Hepatocyte (in vitro differentiated cells): Measurements from ENCODE around the gene PRKCA. TPM values are rescaled to one million over a fixed set of nuclear protein-coding genes. Genes with fewer than 3 reads are reported as not detected.

ENCODE experiments used
- DNase-seq: peaks from one replicate; pipeline ENCODE4 v3.0.0-alpha.2; 2016; ENCODE audit warnings: low spot score
- H2AFZ ChIP-seq: fragments of 200-600 bp; sonication (generic); 2 replicates; pipeline ENCODE4 v1.6.0; 2016; ENCODE audit warnings: antibody characterized with exemption, mild to moderate bottlenecking
- H3K27ac ChIP-seq: fragments of 200-600 bp; sonication (generic); 2 replicates; pipeline ENCODE4 v1.5.1; 2016; ENCODE audit warnings: mild to moderate bottlenecking
- H3K27me3 ChIP-seq: fragments of 200-600 bp; sonication (generic); 2 replicates; pipeline ENCODE4 v1.6.1; 2016
- H3K36me3 ChIP-seq: fragments of 200-600 bp; sonication (generic); replicated peaks from 2 replicates; pipeline ENCODE4 v1.5.1; 2016; ENCODE audit warnings: low read depth; ENCODE audit not compliant: insufficient read depth
- H3K4me1 ChIP-seq: fragments of 200-600 bp; sonication (generic); 2 replicates; pipeline ENCODE4 v1.5.1; 2016; ENCODE audit warnings: mild to moderate bottlenecking, moderate library complexity; ENCODE audit not compliant: insufficient read depth
- H3K4me2 ChIP-seq: fragments of 200-600 bp; sonication (generic); 2 replicates; pipeline ENCODE4 v1.6.0; 2016
- H3K4me3 ChIP-seq: fragments of 200-600 bp; sonication (generic); 2 replicates; pipeline ENCODE4 v1.5.1; 2016; ENCODE audit warnings: mild to moderate bottlenecking
- H3K79me2 ChIP-seq: fragments of 200-600 bp; sonication (generic); 2 replicates; pipeline ENCODE4 v1.6.0; 2017; ENCODE audit warnings: mild to moderate bottlenecking
- H3K9me2 ChIP-seq: fragments of 200-600 bp; sonication (generic); replicated peaks from 2 replicates; pipeline ENCODE4 v1.6.0; 2017; ENCODE audit warnings: mild to moderate bottlenecking; ENCODE audit not compliant: insufficient read depth
- H3K9me3 ChIP-seq: fragments of 200-600 bp; sonication (generic); 2 replicates; pipeline ENCODE4 v1.5.1; 2016; ENCODE audit warnings: low read depth, mild to moderate bottlenecking
- H4K20me1 ChIP-seq: fragments of 200-600 bp; sonication (generic); 2 replicates; pipeline ENCODE4 v1.6.0; 2016; ENCODE audit warnings: mild to moderate bottlenecking; ENCODE audit not compliant: insufficient read depth, poor library complexity, severe bottlenecking
- EZH2 ChIP-seq: fragments of 200-600 bp; sonication (generic); IDR thresholded peaks from 2 replicates; pipeline ENCODE4 v1.6.1; 2016; ENCODE audit warnings: antibody characterized with exemption, mild to moderate bottlenecking, borderline replicate concordance
- EZH2phosphoT487 ChIP-seq: fragments of 200-600 bp; sonication (generic); IDR thresholded peaks from one replicate; pipeline ENCODE4 v1.6.1; 2018; ENCODE audit warnings: antibody characterized with exemption, mild to moderate bottlenecking, low read depth, moderate library complexity; ENCODE audit not compliant: unreplicated experiment, severe bottlenecking
- WGBS: methylation state at CpG from one replicate; pipeline ENCODE4 v1.1.6; 2016; ENCODE audit warnings: low lambda C conversion rate; ENCODE audit errors: missing lambda C conversion rate; 5-methylcytosine and 5-hydroxymethylcytosine counted together
- polyA plus RNA-seq: library from polyadenylated mRNA; unstranded; fragments of >200 nt; fragmentation: Nextera tagmentation; extraction: Ambion mirVana; gene quantifications from 2 replicates; pipeline ENCODE4 v1.2.1, GENCODE V29; 2016
- total RNA-seq: library from RNA; depleted of rRNA; stranded (reverse); fragments of >200 nt; gene quantifications from 2 replicates; pipeline ENCODE4 v1.2.3, GENCODE V29; 2014
- TF ChIP-seq, protein P1 (sequence below): fragments of 200-600 bp; sonication (generic); IDR thresholded peaks from 2 replicates; pipeline ENCODE4 v1.5.1; 2016; ENCODE audit warnings: antibody characterized with exemption, mild to moderate bottlenecking; ENCODE audit not compliant: poor library complexity

Gene PRKCA
- total and polyA plus RNA-seq, 2 experiments from 2014 or later, result 5.9 to 18.5 TPM

DNA sequence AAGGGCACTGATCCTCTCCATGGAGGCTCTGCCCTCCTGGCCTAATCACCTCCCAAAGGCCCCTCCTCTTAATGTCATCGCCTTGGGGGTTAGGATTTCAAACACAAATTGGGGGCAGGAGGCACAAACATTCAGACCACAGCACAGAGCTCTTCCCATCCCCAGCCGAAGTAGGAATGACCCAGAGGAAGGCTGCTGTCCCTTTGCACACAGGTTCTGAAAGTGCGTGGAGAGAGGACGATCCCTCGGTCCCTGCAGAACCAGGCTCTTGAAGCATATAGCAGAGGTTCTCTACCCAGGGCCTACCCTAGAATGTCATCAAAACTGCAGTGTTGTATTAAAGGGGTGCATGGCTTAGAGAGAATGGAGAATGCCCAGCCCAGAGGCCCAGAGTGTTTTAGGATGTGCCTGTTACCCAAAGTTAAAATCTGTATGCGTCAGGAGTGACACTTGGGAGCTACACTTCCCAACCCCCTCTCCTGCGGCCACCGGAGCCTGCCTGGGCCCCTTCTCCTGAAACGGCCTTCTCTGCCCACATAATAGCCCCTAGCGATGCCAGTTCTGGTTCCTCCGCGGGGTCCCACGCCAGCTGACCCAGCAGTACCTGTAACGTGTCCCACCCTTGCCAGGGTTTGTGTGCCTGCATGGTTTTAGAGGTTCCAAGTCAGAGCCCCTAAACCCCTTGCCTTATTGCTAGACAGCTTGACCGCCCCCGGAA lies 373.0 kb downstream of the PRKCA start:
- Histone ChIP-seq H3K27ac (peak overlapping the region; percentile 67), H3K9me2 (no peaks in the 10 kb centered on the region), H3K4me2 (no peak overlapping the region), H4K20me1 (no peaks in the 10 kb centered on the region), H2AFZ (no peak overlapping the region), H3K36me3 (no peaks in the 10 kb centered on the region), H3K79me2 (no peaks in the 10 kb centered on the region), H3K4me3 (no peak overlapping the region), H3K9me3 (no peaks in the 10 kb centered on the region), H3K27me3 (no peaks in the 10 kb centered on the region), H3K4me1 (no peaks in the 10 kb centered on the region)
- TF ChIP-seq EZH2phosphoT487 (no peak), EZH2 (no peak)
- TF ChIP-seq, protein P1, sequence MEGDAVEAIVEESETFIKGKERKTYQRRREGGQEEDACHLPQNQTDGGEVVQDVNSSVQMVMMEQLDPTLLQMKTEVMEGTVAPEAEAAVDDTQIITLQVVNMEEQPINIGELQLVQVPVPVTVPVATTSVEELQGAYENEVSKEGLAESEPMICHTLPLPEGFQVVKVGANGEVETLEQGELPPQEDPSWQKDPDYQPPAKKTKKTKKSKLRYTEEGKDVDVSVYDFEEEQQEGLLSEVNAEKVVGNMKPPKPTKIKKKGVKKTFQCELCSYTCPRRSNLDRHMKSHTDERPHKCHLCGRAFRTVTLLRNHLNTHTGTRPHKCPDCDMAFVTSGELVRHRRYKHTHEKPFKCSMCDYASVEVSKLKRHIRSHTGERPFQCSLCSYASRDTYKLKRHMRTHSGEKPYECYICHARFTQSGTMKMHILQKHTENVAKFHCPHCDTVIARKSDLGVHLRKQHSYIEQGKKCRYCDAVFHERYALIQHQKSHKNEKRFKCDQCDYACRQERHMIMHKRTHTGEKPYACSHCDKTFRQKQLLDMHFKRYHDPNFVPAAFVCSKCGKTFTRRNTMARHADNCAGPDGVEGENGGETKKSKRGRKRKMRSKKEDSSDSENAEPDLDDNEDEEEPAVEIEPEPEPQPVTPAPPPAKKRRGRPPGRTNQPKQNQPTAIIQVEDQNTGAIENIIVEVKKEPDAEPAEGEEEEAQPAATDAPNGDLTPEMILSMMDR, result no peak
- DNase-seq, result no peak
- 87% methylated on average over 16 of the region's 16 CpGs for WGBS

DNA sequence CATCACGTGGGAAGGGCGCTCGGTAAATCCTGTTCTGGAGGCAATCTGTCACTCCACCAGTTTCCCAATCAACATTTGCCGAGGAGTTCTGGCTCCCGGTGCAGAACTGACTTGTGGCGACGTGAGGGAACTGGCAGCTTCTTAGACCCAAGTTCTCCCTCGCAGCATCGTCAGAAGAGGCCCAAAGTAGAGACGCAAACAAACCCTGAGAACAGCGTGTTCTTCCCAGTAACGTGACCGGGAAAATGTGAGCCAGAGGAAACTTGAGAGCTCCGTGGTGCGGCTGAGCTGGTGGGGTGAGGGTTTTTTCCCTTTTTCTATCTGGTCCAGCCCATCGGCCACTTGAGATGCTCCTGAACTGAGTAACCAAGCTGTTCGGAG lies 373.6 kb downstream of the PRKCA start:
- WGBS, result 82% methylated on average over 17 of the region's 17 CpGs
- no peaks in the 10 kb centered on the region for H4K20me1 ChIP-seq
- H2AFZ ChIP-seq, result no peak overlapping the region
- TF ChIP-seq, protein P1, result no peak
- TF ChIP-seq EZH2 (no peak), EZH2phosphoT487 (no peak)
- DNase-seq, result peak; percentile 14
- no peak overlapping the region for H3K4me3 ChIP-seq
- no peaks in the 10 kb centered on the region for H3K79me2 ChIP-seq
- peak overlapping the region; percentile 50 for H3K4me2 ChIP-seq
- no peaks in the 10 kb centered on the region for H3K36me3 ChIP-seq
- H3K27ac ChIP-seq, result peak overlapping the region; percentile 67
- no peaks in the 10 kb centered on the region for H3K9me2 ChIP-seq
- no peaks in the 10 kb centered on the region for H3K9me3 ChIP-seq
- no peaks in the 10 kb centered on the region for H3K27me3 ChIP-seq
- no peaks in the 10 kb centered on the region for H3K4me1 ChIP-seq

DNA sequence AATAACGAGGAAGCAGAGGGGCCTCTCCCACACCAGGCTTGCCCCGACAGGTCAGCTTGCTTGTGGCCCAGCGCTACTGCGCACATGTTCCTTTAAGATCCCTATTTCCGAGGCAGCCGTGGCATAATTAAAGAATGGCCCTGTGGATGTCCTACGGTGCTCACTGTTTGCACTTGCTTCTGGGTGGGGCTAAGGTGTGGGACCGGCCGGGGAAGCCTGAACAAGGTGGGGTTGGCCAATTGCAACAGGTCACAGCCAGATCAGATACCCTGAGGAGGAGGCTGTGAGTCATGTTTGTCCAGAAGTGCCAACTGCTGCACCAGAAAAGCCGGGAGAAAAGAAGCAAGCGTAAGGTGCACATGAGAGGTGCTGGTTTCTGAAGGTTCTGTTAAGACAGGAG lies 374.0 kb downstream of the PRKCA start:
- Histone ChIP-seq H3K27me3 (no peaks in the 10 kb centered on the region), H2AFZ (no peak overlapping the region), H3K9me3 (no peaks in the 10 kb centered on the region), H3K27ac (peak overlapping the region; percentile 67), H3K79me2 (no peaks in the 10 kb centered on the region), H3K9me2 (no peaks in the 10 kb centered on the region), H3K36me3 (no peaks in the 10 kb centered on the region), H3K4me2 (peak overlapping the region; percentile 71), H4K20me1 (no peaks in the 10 kb centered on the region), H3K4me1 (no peaks in the 10 kb centered on the region), H3K4me3 (no peak overlapping the region)
- 48% methylated on average over 11 of the region's 11 CpGs for WGBS
- no peak for TF ChIP-seq EZH2phosphoT487
- TF ChIP-seq EZH2, result no peak
- TF ChIP-seq, protein P1, result no peak
- DNase-seq, result peak; percentile 82
